Testis (tissue), 3 donors: Measurements from ENCODE around the gene ACCSL. TPM values are rescaled to one million over a fixed set of nuclear protein-coding genes. Genes with fewer than 3 reads are reported as not detected.

ENCODE experiments used
- DNase-seq: peaks from one replicate; pipeline ENCODE4 v3.0.0-alpha.2; 2019
- H3K27ac ChIP-seq, 2 donors: fragments of 200-600 bp; sonication (generic); one replicate each; pipeline ENCODE4 v1.5.1; 2019
- H3K27me3 ChIP-seq: fragments of 200-600 bp; sonication (generic); one replicate; pipeline ENCODE4 v1.5.1; 2019
- H3K36me3 ChIP-seq: fragments of 200-600 bp; sonication (generic); one replicate; pipeline ENCODE4 v1.5.1; 2017; ENCODE audit warnings: low read depth; ENCODE audit errors: missing control alignments
- H3K4me1 ChIP-seq: fragments of 200-600 bp; sonication (generic); one replicate; pipeline ENCODE4 v1.5.1; 2019
- H3K4me3 ChIP-seq, 2 donors: fragments of 200-600 bp; sonication (generic); one replicate each; pipeline ENCODE4 v1.5.1; 2017 to 2019
- H3K9me3 ChIP-seq: fragments of 200-600 bp; sonication (generic); one replicate; pipeline ENCODE4 v1.5.1; 2017
- POLR2A ChIP-seq: fragments of 450-650 bp; IDR thresholded peaks from one replicate; pipeline ENCODE4 v1.6.1; 2017; ENCODE audit warnings: antibody characterized with exemption, mild to moderate bottlenecking, moderate library complexity
- WGBS, 2 donors: methylation state at CpG; one replicate each; pipeline ENCODE4 v1.1.5; 2018; 5-methylcytosine and 5-hydroxymethylcytosine counted together
- intact Hi-C: fragments of 100-400 bp; cut with DNase I; formaldehyde crosslinking; loops from one replicate; pipeline ENCODE4 v1.15.1; 2023; ENCODE audit warnings: low total_unique reads
- polyA plus RNA-seq: library from polyadenylated mRNA; stranded (reverse); fragments of 350-450 nt; fragmentation: Illumina TruSeq; extraction: RNeasy Lipid Tissue Mini Kit (QIAGEN cat#74804); gene quantifications from one replicate; pipeline ENCODE4 v1.2.3, GENCODE V29; 2014; ENCODE audit warnings: low read depth, low replicate concordance; ENCODE audit not compliant: insufficient read depth
- total RNA-seq, 2 donors: library from RNA; depleted of rRNA; stranded (reverse); fragments of >200 nt; gene quantifications; one replicate each; pipeline ENCODE4 v1.2.3, GENCODE V29; 2016
- TF ChIP-seq, protein P1 (sequence below), 3 experiments: fragments of 450-650 bp in 2 of 3; fragments of 200-600 bp in 1 of 3; sonication (generic) in 1 of 3; IDR thresholded peaks; one replicate each; pipeline ENCODE4 v1.5.1; 2016 to 2019; ENCODE audit warnings: antibody characterized with exemption in 3 of 3, mild to moderate bottlenecking in 2 of 3, moderate library complexity in 1 of 3

Gene ACCSL
- total and polyA plus RNA-seq, 3 donors from 2014 or later = 0.25 to 0.79 (median 0.67) TPM

DNA sequence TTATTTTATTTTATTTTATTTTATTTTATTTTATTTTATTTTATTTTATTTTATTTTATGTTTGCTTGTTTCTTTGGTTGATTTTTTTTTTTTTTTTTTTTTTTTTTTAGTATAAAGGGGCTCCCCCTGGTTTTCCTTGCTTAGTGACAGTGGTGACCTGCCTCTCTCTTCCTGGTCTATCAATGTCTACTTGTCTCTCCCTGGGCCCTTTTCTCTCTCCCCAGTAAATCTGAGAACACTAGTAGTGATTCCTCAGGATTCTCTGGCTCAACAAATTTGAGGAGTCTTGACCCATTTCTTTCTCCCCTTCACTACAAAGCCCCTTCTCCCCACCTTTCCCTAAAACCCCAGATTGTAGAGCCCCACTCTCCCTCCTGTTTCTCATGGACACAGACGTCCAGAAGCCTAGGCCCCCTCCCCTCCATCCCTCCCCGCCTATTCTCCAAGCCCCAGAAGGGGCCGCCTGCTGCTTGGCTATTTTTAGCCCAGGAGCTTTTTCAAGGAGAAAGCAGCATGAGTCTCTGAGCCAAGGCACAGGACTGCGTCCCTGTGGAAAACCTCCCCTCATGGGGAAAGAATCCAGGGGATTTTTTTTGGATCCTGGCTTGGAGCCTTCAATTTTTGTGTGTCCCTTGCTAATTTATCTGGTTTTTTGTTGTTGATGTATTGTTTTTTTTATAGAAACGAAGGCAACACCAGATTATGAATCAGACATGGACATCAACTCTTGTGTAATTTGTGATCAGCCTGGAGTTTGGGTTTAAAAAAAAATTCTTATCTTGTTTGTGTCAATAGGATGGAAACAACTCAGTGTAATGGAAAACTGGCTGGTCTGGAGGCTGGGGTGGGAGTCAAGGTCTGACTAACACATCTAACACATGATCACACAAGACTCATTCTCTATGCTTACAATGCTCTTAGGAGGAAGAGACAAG is 17.5 kb upstream of the ACCSL start:
- no peak overlapping the region for H3K4me3 ChIP-seq
- intact Hi-C loops = loop anchor here (5.0 to 10.0 kb wide), 2 partner anchors 43 to 85 kb away; partner anchors contain the start of gene C11orf96
- peaks cover 39% of the 10 kb centered on the region for H3K4me1 ChIP-seq
- peak overlapping the region; percentile 78 to 94 for H3K27ac ChIP-seq
- H3K9me3 ChIP-seq = no peaks in the 10 kb centered on the region
- DNase-seq = peak; percentile 74
- H3K27me3 ChIP-seq = no peaks in the 10 kb centered on the region
- WGBS, 2 donors = 28 to 35% methylated on average over 5 of the region's 5 CpGs
- no peaks in the 10 kb centered on the region for H3K36me3 ChIP-seq
- no peak for TF ChIP-seq POLR2A
- TF ChIP-seq, protein P1, sequence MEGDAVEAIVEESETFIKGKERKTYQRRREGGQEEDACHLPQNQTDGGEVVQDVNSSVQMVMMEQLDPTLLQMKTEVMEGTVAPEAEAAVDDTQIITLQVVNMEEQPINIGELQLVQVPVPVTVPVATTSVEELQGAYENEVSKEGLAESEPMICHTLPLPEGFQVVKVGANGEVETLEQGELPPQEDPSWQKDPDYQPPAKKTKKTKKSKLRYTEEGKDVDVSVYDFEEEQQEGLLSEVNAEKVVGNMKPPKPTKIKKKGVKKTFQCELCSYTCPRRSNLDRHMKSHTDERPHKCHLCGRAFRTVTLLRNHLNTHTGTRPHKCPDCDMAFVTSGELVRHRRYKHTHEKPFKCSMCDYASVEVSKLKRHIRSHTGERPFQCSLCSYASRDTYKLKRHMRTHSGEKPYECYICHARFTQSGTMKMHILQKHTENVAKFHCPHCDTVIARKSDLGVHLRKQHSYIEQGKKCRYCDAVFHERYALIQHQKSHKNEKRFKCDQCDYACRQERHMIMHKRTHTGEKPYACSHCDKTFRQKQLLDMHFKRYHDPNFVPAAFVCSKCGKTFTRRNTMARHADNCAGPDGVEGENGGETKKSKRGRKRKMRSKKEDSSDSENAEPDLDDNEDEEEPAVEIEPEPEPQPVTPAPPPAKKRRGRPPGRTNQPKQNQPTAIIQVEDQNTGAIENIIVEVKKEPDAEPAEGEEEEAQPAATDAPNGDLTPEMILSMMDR (IDR thresholded peaks at IDR 0.05) = no peak

GRCh38 chr11:44030996-44031395 is 16.8 kb upstream of the ACCSL start:
- Histone ChIP-seq H3K36me3 (no peaks in the 10 kb centered on the region), H3K27ac (peak overlapping the region; percentile 78 to 94), H3K4me1 (peaks cover 39% of the 10 kb centered on the region), H3K9me3 (no peaks in the 10 kb centered on the region), H3K4me3 (no peak overlapping the region), H3K27me3 (no peaks in the 10 kb centered on the region)
- WGBS, 2 donors = 71 to 91% methylated on average over 5 of the region's 5 CpGs
- no peak for TF ChIP-seq POLR2A
- TF ChIP-seq, protein P1 (IDR thresholded peaks at IDR 0.05) = no peak
- intact Hi-C loops = loop anchor here (5.0 to 10.0 kb wide), 2 partner anchors 44 to 86 kb away; partner anchors contain the start of gene C11orf96
- no peak for DNase-seq

DNA sequence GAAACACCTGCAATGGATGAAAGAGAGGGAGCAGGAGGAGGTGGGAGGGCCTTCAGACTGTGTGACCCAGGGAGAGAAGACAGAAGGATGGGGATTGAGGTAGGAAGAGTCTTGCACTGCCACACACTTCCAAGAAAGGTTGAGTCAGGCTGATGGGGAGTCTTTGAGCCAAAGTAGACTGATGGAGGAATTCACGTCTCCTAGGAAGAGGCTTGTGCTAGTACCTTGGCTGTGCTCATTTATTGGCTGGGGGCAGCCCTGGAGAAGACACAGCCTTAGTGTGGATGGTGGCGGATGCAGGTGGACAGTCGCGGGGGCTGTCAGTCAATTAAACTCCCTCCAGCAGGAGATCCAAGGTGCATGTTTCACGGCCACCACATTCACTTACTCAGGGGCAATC is 16.2 kb upstream of the ACCSL start:
- Histone ChIP-seq H3K4me1 (peaks cover 40% of the 10 kb centered on the region), H3K9me3 (no peaks in the 10 kb centered on the region), H3K36me3 (no peaks in the 10 kb centered on the region), H3K27me3 (no peaks in the 10 kb centered on the region), H3K27ac (peak overlapping the region; percentile 34 to 94), H3K4me3 (no peak overlapping the region)
- intact Hi-C loops = loop anchor here (5.0 to 10.0 kb wide), 2 partner anchors 44 to 87 kb away; partner anchors contain the start of gene C11orf96
- WGBS, 2 donors = 79 to 92% methylated on average over 5 of the region's 5 CpGs
- DNase-seq = no peak
- TF ChIP-seq, protein P1 (IDR thresholded peaks at IDR 0.05) = no peak
- TF ChIP-seq POLR2A = no peak

- TF ChIP-seq, protein P1 (IDR thresholded peaks at IDR 0.05) = no peak
- TF ChIP-seq POLR2A = no peak
- DNase-seq = peak; percentile 37
- peaks cover 47% of the 10 kb centered on the region for H3K4me1 ChIP-seq
- no peak overlapping the region for H3K4me3 ChIP-seq
- H3K27me3 ChIP-seq = no peaks in the 10 kb centered on the region
- H3K9me3 ChIP-seq = no peaks in the 10 kb centered on the region
- peak overlapping the region; percentile 12 to 94 for H3K27ac ChIP-seq
- intact Hi-C loops = loop anchor here (5.0 to 10.0 kb wide), 2 partner anchors 45 to 88 kb away; partner anchors contain the start of gene C11orf96
- WGBS, 2 donors = 57 to 59% methylated on average over 15 of the region's 15 CpGs
- no peaks in the 10 kb centered on the region for H3K36me3 ChIP-seq
Measured at GRCh38 chr11:44032299-44033085, 15.3 kb upstream of the ACCSL start.
